Endothelial cell of umbilical vein (primary cell): Measurements from ENCODE around the gene HCN1.
"Not testable (repeated sequence)": the region's sequence is repeated elsewhere in the genome, so short reads cannot be mapped to it uniquely, and the experiment has no call there.

ENCODE experiments used
- EZH2 ChIP-seq: IDR thresholded peaks from 2 replicates; pipeline ENCODE4 v1.6.1; 2012; ENCODE audit warnings: borderline replicate concordance, low read depth, mild to moderate bottlenecking, moderate library complexity, low read length, inconsistent platforms; ENCODE audit not compliant: severe bottlenecking
- FOS ChIP-seq: IDR thresholded peaks from 2 replicates; pipeline ENCODE4 v1.6.1; 2011; ENCODE audit warnings: mild to moderate bottlenecking, low read length, moderate library complexity, borderline replicate concordance; ENCODE audit not compliant: insufficient read depth
- MYC ChIP-seq: IDR thresholded peaks from one replicate; pipeline ENCODE4 v1.6.1; 2011; ENCODE audit warnings: mild to moderate bottlenecking, low read depth, low read length
- POLR2A ChIP-seq: IDR thresholded peaks from 2 replicates; pipeline ENCODE4 v1.6.1; 2012; ENCODE audit warnings: low read depth, mild to moderate bottlenecking, control low read depth, low read length
- POLR2AphosphoS5 ChIP-seq: IDR thresholded peaks from 2 replicates; pipeline ENCODE4 v1.6.1; 2012; ENCODE audit warnings: low read depth, mild to moderate bottlenecking, control low read depth, low read length, moderate library complexity; ENCODE audit not compliant: insufficient read depth
- TF ChIP-seq, protein P1 (sequence below): IDR thresholded peaks from 2 replicates; pipeline ENCODE4 v1.6.1; 2011; ENCODE audit not compliant: insufficient read depth, insufficient read length
- TF ChIP-seq, protein P2 (sequence below), 2 donors: IDR thresholded peaks; 1 replicate in 1 of 2; 2 replicates in 1 of 2; pipeline ENCODE4 v1.5.1; 2011; ENCODE audit warnings: low read length in 2 of 2, mild to moderate bottlenecking in 2 of 2, moderate library complexity in 2 of 2, control low read depth in 1 of 2, inconsistent platforms in 1 of 2, low read depth in 1 of 2; ENCODE audit not compliant: insufficient read depth in 1 of 2; ENCODE audit errors: extremely low read depth in 1 of 2

GRCh38 chr5:45586001-45586400 is 110.2 kb downstream of the HCN1 start:
- TF ChIP-seq, protein P1, sequence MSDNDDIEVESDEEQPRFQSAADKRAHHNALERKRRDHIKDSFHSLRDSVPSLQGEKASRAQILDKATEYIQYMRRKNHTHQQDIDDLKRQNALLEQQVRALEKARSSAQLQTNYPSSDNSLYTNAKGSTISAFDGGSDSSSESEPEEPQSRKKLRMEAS, result not testable (repeated sequence)
- TF ChIP-seq POLR2AphosphoS5, EZH2, POLR2A, MYC, FOS: not testable (repeated sequence)
- TF ChIP-seq, protein P2, sequence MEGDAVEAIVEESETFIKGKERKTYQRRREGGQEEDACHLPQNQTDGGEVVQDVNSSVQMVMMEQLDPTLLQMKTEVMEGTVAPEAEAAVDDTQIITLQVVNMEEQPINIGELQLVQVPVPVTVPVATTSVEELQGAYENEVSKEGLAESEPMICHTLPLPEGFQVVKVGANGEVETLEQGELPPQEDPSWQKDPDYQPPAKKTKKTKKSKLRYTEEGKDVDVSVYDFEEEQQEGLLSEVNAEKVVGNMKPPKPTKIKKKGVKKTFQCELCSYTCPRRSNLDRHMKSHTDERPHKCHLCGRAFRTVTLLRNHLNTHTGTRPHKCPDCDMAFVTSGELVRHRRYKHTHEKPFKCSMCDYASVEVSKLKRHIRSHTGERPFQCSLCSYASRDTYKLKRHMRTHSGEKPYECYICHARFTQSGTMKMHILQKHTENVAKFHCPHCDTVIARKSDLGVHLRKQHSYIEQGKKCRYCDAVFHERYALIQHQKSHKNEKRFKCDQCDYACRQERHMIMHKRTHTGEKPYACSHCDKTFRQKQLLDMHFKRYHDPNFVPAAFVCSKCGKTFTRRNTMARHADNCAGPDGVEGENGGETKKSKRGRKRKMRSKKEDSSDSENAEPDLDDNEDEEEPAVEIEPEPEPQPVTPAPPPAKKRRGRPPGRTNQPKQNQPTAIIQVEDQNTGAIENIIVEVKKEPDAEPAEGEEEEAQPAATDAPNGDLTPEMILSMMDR (IDR thresholded peaks at IDR 0.05; ENCODE audit: extremely low read depth in 1 of 2, insufficient read depth in 1 of 2, low read depth in 1 of 2, low read length in 2 of 2), result not testable (repeated sequence)
